ENCODE measurements around the gene SLC9A7. TPM values are rescaled to one million over a fixed set of nuclear protein-coding genes. Genes with fewer than 3 reads are reported as not detected.

SLC9A7 gene
- polyA plus RNA-seq, 3 donors from 2014 or later, result 1.0 to 2.0 (median 1.3) TPM

GRCh38 chrX:46549914-46550313 is 209.0 kb downstream of the SLC9A7 start:
- Mint-ChIP-seq H3K4me1 (peaks cover 16 to 21% of the 10 kb centered on the region in 2 donors), H3K9me3 (peaks cover 0 to 1% (median 0%) of the 10 kb centered on the region in 6 donors), H3K27ac (peak overlapping the region in 1 of 6 donors; percentile 5), H3K27me3 (ENCODE audit: low read depth in 3 of 3) (peaks cover 8 to 15% (median 8%) of the 10 kb centered on the region in 3 donors), H3K4me3 (no peak overlapping the region), H3K36me3 (no peaks in the 10 kb centered on the region)
- DNase-seq, result no peak

Other genes starting within 250 kb of the SLC9A7 start
- under 1 TPM in 2 of 3 donors, not detected in 1; 0.48 to 0.75 TPM for gene ZNF674, start 213.7 kb downstream of the SLC9A7 start, polyA plus RNA-seq
- gene CHST7, start 185.4 kb downstream of the SLC9A7 start, polyA plus RNA-seq, result 1 to 10 TPM; 1.2 to 3.3 (median 3.3) TPM
- gene RP2, start 77.9 kb upstream of the SLC9A7 start, polyA plus RNA-seq, result 10 to 100 TPM in 1 of 3 donors, 1 to 10 TPM in 2; 4.4 to 13.2 (median 8.2) TPM
- gene JADE3, start 153.3 kb upstream of the SLC9A7 start, polyA plus RNA-seq, result under 1 TPM in 1 of 3 donors, not detected in 2; 0.20 TPM